AG09319 (cell line): ENCODE results near the gene KCTD12.

ENCODE experiments used
- DNase-seq: peaks from one replicate; pipeline ENCODE4 v3.0.0-alpha.2; 2010; ENCODE audit warnings: low read depth; ENCODE audit errors: extremely low read depth
- CTCF ChIP-seq: IDR thresholded peaks from 2 replicates; pipeline ENCODE4 v1.5.1; 2011; ENCODE audit warnings: low read depth, mild to moderate bottlenecking, inconsistent platforms, low read length, moderate library complexity

Gene KCTD12

GRCh38 chr13:76871432-76871831, 14.8 kb downstream of the KCTD12 start:
- no peak for TF ChIP-seq CTCF
- DNase-seq = no peak

- no peak for DNase-seq
- no peak for TF ChIP-seq CTCF
These were observed 17.8 kb downstream of the KCTD12 start for GRCh38 chr13:76868371-76868770.

GRCh38 chr13:76865996-76866503, 20.2 kb downstream of the KCTD12 start:
- TF ChIP-seq CTCF = no peak
- DNase-seq = no peak

GRCh38 chr13:76865109-76865508, 21.1 kb downstream of the KCTD12 start:
- TF ChIP-seq CTCF = no peak
- DNase-seq = no peak

GRCh38 chr13:76864259-76864658, 21.9 kb downstream of the KCTD12 start:
- no peak for DNase-seq
- no peak for TF ChIP-seq CTCF

GRCh38 chr13:76863022-76863421, 23.2 kb downstream of the KCTD12 start:
- DNase-seq = no peak
- TF ChIP-seq CTCF = no peak

GRCh38 chr13:76861859-76862258, 24.3 kb downstream of the KCTD12 start:
- DNase-seq = no peak
- TF ChIP-seq CTCF = no peak
